Heart left ventricle (tissue), 13 donors: ENCODE data around the gene CACNA2D3.

Experiments used
- CTCF ChIP-seq, 12 donors: fragments of 200-600 bp; sonication (generic) in 4 of 12; IDR thresholded peaks; one replicate each; pipeline versions ENCODE4 v1.5.0 to v1.8.0; 2018 to 2022; ENCODE audit warnings: antibody characterized with exemption in 12 of 12, mild to moderate bottlenecking in 5 of 12
- POLR2A ChIP-seq, 2 donors: fragments of 450-650 bp; IDR thresholded peaks; one replicate each; pipeline ENCODE4 v1.6.1; 2017; ENCODE audit warnings: antibody characterized with exemption in 2 of 2, mild to moderate bottlenecking in 2 of 2, moderate library complexity in 2 of 2
- donor health status: ischemic (EF 13 %, LVEDD 7.1; RV severe dilation, severe dysfunction).
- donor health status: DM: no; HTN: yes; CAD: no.
- donor health status: DM: no; HTN: no; CAD: no.
- donor health status: ischemic (EF 25% LVEDD 6.9; RV normal size, moderate dysfunction).
- donor health status: ischemic (EF 25% LVEDD 5.7; RV mildly dilated, moderate dysfunction).
- donor health status: ischemic (EF 35%, LVEDD 5.7; RV mildly dilated, moderate dysfunction).
- donor health status: nonischemic (EF 11% LVEDD 7.7; RV severe dilation, severe dysfunction).
- donor health status: DM: yes; HTN: yes; CAD: no.
- donor health status: PGD.
- donor health status: ischemic (EF 29% LVEDD 5.4; RV normal size, mild dysfunction).
- donor health status: nonischemic (EF 23%, LVEDD 6.1; RV moderate dilation, normal function).

- TF ChIP-seq CTCF (IDR thresholded peaks at IDR 0.05) (no peak), POLR2A (IDR thresholded peaks at IDR 0.05) (no peak)
Observed at GRCh38 chr3:54131890-54132289, 9.5 kb downstream of the CACNA2D3 start.
